GM18909 (cell line): ENCODE measurements around the gene IL20RA.
"Not testable (repeated sequence)": the region's sequence is repeated elsewhere in the genome, so short reads cannot be mapped to it uniquely, and the experiment has no call there.

Source experiments
- ATAC-seq: cut with Tn5 transposase; IDR thresholded peaks from one replicate; pipeline ENCODE4 v1.9.1; 2021; ENCODE audit warnings: mild to moderate bottlenecking; ENCODE audit not compliant: unreplicated experiment, poor library complexity

IL20RA gene

GRCh38 chr6:137044366-137045221, at the start of gene IL20RA:
Gene IL20RA (minus strand): TSS chr6:137044965. CDS start chr6:137044728, 237 bp downstream.
- peak; percentile 58 for ATAC-seq

GRCh38 chr6:137093183-137094069, 48.7 kb upstream of the IL20RA start:
- no peak for ATAC-seq

- no peak for ATAC-seq
Measured at GRCh38 chr6:137092018-137092417, 47.3 kb upstream of the IL20RA start.

GRCh38 chr6:137089305-137089704, 44.5 kb upstream of the IL20RA start:
- no peak for ATAC-seq

- ATAC-seq, result peak; percentile 65
Measured at GRCh38 chr6:137087902-137088301, 43.1 kb upstream of the IL20RA start.

GRCh38 chr6:137086031-137086430, 41.3 kb upstream of the IL20RA start:
- ATAC-seq, result no peak

GRCh38 chr6:137084865-137085617, 40.3 kb upstream of the IL20RA start:
- ATAC-seq, result no peak

GRCh38 chr6:137084090-137084489, 39.3 kb upstream of the IL20RA start:
- ATAC-seq, result no peak

- no peak for ATAC-seq
Measured at GRCh38 chr6:137081997-137082396, 37.2 kb upstream of the IL20RA start.

- ATAC-seq, result no peak
Measured at GRCh38 chr6:137080711-137081110, 35.9 kb upstream of the IL20RA start.

GRCh38 chr6:137076277-137077068, 31.7 kb upstream of the IL20RA start:
- peak; percentile 99 for ATAC-seq

GRCh38 chr6:137075790-137076189, 31.0 kb upstream of the IL20RA start:
- ATAC-seq, result not testable (repeated sequence)

GRCh38 chr6:137070303-137070702, 25.5 kb upstream of the IL20RA start:
- no peak for ATAC-seq

GRCh38 chr6:137067399-137067798, 22.6 kb upstream of the IL20RA start:
- ATAC-seq, result no peak

- ATAC-seq, result no peak
Measured at GRCh38 chr6:137058037-137058436, 13.3 kb upstream of the IL20RA start.

- ATAC-seq, result no peak
Measured at GRCh38 chr6:137056121-137056880, 11.5 kb upstream of the IL20RA start.

GRCh38 chr6:137051790-137052472, 7.2 kb upstream of the IL20RA start:
- no peak for ATAC-seq

GRCh38 chr6:137049095-137049494, 4.3 kb upstream of the IL20RA start:
- ATAC-seq, result no peak
